HCT116 (cell line): Measurements from ENCODE around the gene EPPIN. TPM values are rescaled to one million over a fixed set of nuclear protein-coding genes. Genes with fewer than 3 reads are reported as not detected.

ENCODE experiments used
- ATAC-seq: fragments of 200-7000 bp; cut with Tn5 transposase; 2 replicates; pipeline ENCODE4 v1.9.1; 2020; ENCODE audit warnings: mild to moderate bottlenecking, moderate library complexity
- BruUV-seq: library from RNA; stranded (reverse); fragments of 400-500 nt; replicated peaks from 2 replicates; lab custom pipeline; 2021; lab: Mats Ljungman, UMichigan
- CTCF ChIA-PET: fragments of 300-600 bp; sonication (Branson Sonifier 250); formaldehyde crosslinking; loops from one replicate; lab custom pipeline; 2021; ENCODE audit warnings: antibody characterized with exemption; lab: Charles Lee
- POLR2A ChIA-PET: fragments of 300-600, 350-600 bp; sonication (Branson Sonifier 250); formaldehyde crosslinking; loops from one replicate; lab custom pipeline; 2021; ENCODE audit warnings: antibody characterized with exemption; lab: Charles Lee
- RAD21 ChIA-PET, 2 experiments: fragments of 300-600 bp; sonication (Branson Sonifier 250); formaldehyde crosslinking; loops; one replicate each; lab custom pipeline; 2023; ENCODE audit warnings: low total read pairs in 2 of 2; ENCODE audit not compliant: uncharacterized antibody in 2 of 2, unreplicated experiment in 2 of 2, low non-redundant PET in 1 of 2; lab: Charles Lee
- DNase-seq: peaks from one replicate; pipeline ENCODE4 v3.0.0-alpha.2; 2010; ENCODE audit warnings: low read depth, low spot score
- H2AFZ ChIP-seq: fragments of 200-600 bp; shearing (Covaris generic), sonication (generic); 2 replicates; pipeline ENCODE4 v1.6.1; 2017; ENCODE audit warnings: low read depth, mixed run types, mixed read lengths, antibody characterized with exemption, low read length; ENCODE audit not compliant: poor library complexity, severe bottlenecking
- H3K27ac ChIP-seq: 2 replicates; pipeline ENCODE4 v1.5.1; 2012; ENCODE audit warnings: low read depth, low read length
- H3K27me3 ChIP-seq: fragments of 200-600 bp; sonication (generic); 2 replicates; pipeline ENCODE4 v1.6.1; 2016; ENCODE audit warnings: mixed run types, low read length, mixed read lengths; ENCODE audit not compliant: insufficient read depth
- H3K36me3 ChIP-seq, 2 experiments: fragments of 200-500 bp in 1 of 2; fragments of 200-600 bp in 1 of 2; sonication (Bioruptor generic) in 1 of 2; sonication (generic) in 1 of 2; 2 replicates each; pipeline versions ENCODE4 v1.5.1 to v1.6.1; 2014 to 2016; ENCODE audit warnings: low read length in 2 of 2, inconsistent platforms in 1 of 2, mixed read lengths in 1 of 2, mixed run types in 1 of 2; ENCODE audit not compliant: insufficient read depth in 2 of 2, control insufficient read depth in 1 of 2
- H3K4me1 ChIP-seq, 2 experiments: fragments of 200-600 bp in 1 of 2; sonication (generic) in 1 of 2; 2 replicates each; pipeline versions ENCODE4 v1.5.1 to v1.6.1; 2012 to 2017; ENCODE audit warnings: low read length in 2 of 2, inconsistent platforms in 1 of 2, mild to moderate bottlenecking in 1 of 2, mixed read lengths in 1 of 2, mixed run types in 1 of 2, moderate library complexity in 1 of 2; ENCODE audit not compliant: insufficient read depth in 2 of 2, control insufficient read depth in 1 of 2
- H3K4me2 ChIP-seq: fragments of 200-600 bp; sonication (generic); 2 replicates; pipeline ENCODE4 v1.6.1; 2017; ENCODE audit warnings: mixed run types, low read length, mixed read lengths
- H3K4me3 ChIP-seq, 2 experiments: fragments of 200-600 bp in 1 of 2; sonication (generic) in 1 of 2; replicated peaks in 1 of 2; 2 replicates each; pipeline ENCODE4 v1.5.1; 2011 to 2016; ENCODE audit warnings: low read length in 2 of 2, control low read depth in 1 of 2, low read depth in 1 of 2, mild to moderate bottlenecking in 1 of 2, mixed read lengths in 1 of 2, mixed run types in 1 of 2
- H3K79me2 ChIP-seq: fragments of 200-600 bp; sonication (generic); 2 replicates; pipeline ENCODE4 v1.6.1; 2017; ENCODE audit warnings: mild to moderate bottlenecking, mixed run types, low read length, moderate library complexity, mixed read lengths; ENCODE audit not compliant: insufficient read depth
- H3K9ac ChIP-seq: fragments of 200-600 bp; sonication (generic); 2 replicates; pipeline ENCODE4 v1.6.1; 2016; ENCODE audit warnings: low read length, mixed read lengths
- H3K9me2 ChIP-seq: fragments of 200-600 bp; sonication (generic), shearing (Covaris generic); 2 replicates; pipeline ENCODE4 v1.6.1; 2017; ENCODE audit warnings: mixed run types, mild to moderate bottlenecking, moderate library complexity; ENCODE audit not compliant: insufficient read depth
- H3K9me3 ChIP-seq, 2 experiments: fragments of 200-500 bp in 1 of 2; fragments of 200-600 bp in 1 of 2; sonication (Bioruptor generic) in 1 of 2; sonication (generic) in 1 of 2; 2 replicates each; pipeline ENCODE4 v1.6.1; 2014 to 2017; ENCODE audit warnings: low read length in 2 of 2, mixed read lengths in 2 of 2, inconsistent platforms in 1 of 2, low read depth in 1 of 2, mild to moderate bottlenecking in 1 of 2, mixed run types in 1 of 2, moderate library complexity in 1 of 2; ENCODE audit not compliant: control insufficient read depth in 1 of 2, insufficient read depth in 1 of 2
- H4K20me1 ChIP-seq: fragments of 200-600 bp; sonication (generic), shearing (Covaris generic); 2 replicates; pipeline ENCODE4 v1.6.1; 2017; ENCODE audit warnings: mixed run types, mild to moderate bottlenecking, moderate library complexity; ENCODE audit not compliant: insufficient read depth
- ATF3 ChIP-seq: IDR thresholded peaks from 2 replicates; pipeline ENCODE4 v1.6.1; 2012
- CBX3 ChIP-seq: IDR thresholded peaks from 2 replicates; pipeline ENCODE4 v1.6.1; 2012; ENCODE audit warnings: low read depth
- CEBPB ChIP-seq: IDR thresholded peaks from 2 replicates; pipeline ENCODE4 v1.6.1; 2012; ENCODE audit warnings: low read depth
- CTCF ChIP-seq, 3 experiments: fragments of 200-600 bp in 1 of 3; sonication (generic) in 1 of 3; IDR thresholded peaks in 2 of 3; conservative IDR thresholded peaks in 1 of 3; 2 replicates each; pipeline ENCODE4 v1.5.1; 2012 to 2017; ENCODE audit warnings: low read depth in 2 of 3, low read length in 2 of 3, antibody characterized with exemption in 1 of 3, borderline replicate concordance in 1 of 3, control low read depth in 1 of 3, mild to moderate bottlenecking in 1 of 3, mixed read lengths in 1 of 3, mixed run types in 1 of 3, moderate library complexity in 1 of 3; ENCODE audit not compliant: insufficient read depth in 1 of 3
- EGR1 ChIP-seq: IDR thresholded peaks from 2 replicates; pipeline ENCODE4 v1.6.1; 2012; ENCODE audit warnings: low read depth
- ELF1 ChIP-seq: IDR thresholded peaks from 2 replicates; pipeline ENCODE4 v1.6.1; 2012; ENCODE audit warnings: low read depth, borderline replicate concordance
- EZH2 ChIP-seq: fragments of 200-600 bp; sonication (generic); IDR thresholded peaks from 2 replicates; pipeline ENCODE4 v1.6.1; 2017; ENCODE audit warnings: antibody characterized with exemption, mixed run types
- EZH2phosphoT487 ChIP-seq: fragments of 200-600 bp; IDR thresholded peaks from 2 replicates; pipeline ENCODE4 v1.6.1; 2018; ENCODE audit warnings: antibody characterized with exemption, borderline replicate concordance
- FOSL1 ChIP-seq: IDR thresholded peaks from 2 replicates; pipeline ENCODE4 v1.6.1; 2012; ENCODE audit warnings: low read depth
- JUND ChIP-seq: IDR thresholded peaks from 2 replicates; pipeline ENCODE4 v1.6.1; 2012
- MAX ChIP-seq: IDR thresholded peaks from 2 replicates; pipeline ENCODE4 v1.6.1; 2012
- POLR2AphosphoS5 ChIP-seq: IDR thresholded peaks from 2 replicates; pipeline ENCODE4 v1.6.1; 2011; ENCODE audit warnings: mild to moderate bottlenecking, low read depth, low read length, moderate library complexity
- RAD21 ChIP-seq: IDR thresholded peaks from 2 replicates; pipeline ENCODE4 v1.6.1; 2012; ENCODE audit warnings: low read depth, mild to moderate bottlenecking
- REST ChIP-seq: IDR thresholded peaks from 2 replicates; pipeline ENCODE4 v1.6.1; 2012; ENCODE audit warnings: low read depth
- SIN3A ChIP-seq: IDR thresholded peaks from 2 replicates; pipeline ENCODE4 v1.6.1; 2012; ENCODE audit warnings: low read depth
- SP1 ChIP-seq: IDR thresholded peaks from 2 replicates; pipeline ENCODE4 v1.6.1; 2012; ENCODE audit warnings: low read depth
- SRF ChIP-seq: IDR thresholded peaks from 2 replicates; pipeline ENCODE4 v1.6.1; 2012; ENCODE audit warnings: low read depth
- TCF7L2 ChIP-seq: IDR thresholded peaks from 2 replicates; pipeline ENCODE4 v1.7.0; 2011; ENCODE audit warnings: borderline replicate concordance, inconsistent platforms; ENCODE audit not compliant: insufficient read depth, insufficient read length; ENCODE audit errors: extremely low read depth
- YY1 ChIP-seq: IDR thresholded peaks from 2 replicates; pipeline ENCODE4 v1.6.1; 2011; ENCODE audit warnings: low read length, low read depth, moderate library complexity, mild to moderate bottlenecking; ENCODE audit not compliant: insufficient replicate concordance; ENCODE audit errors: extremely low read depth
- ZFX ChIP-seq: fragments of 450-650 bp; IDR thresholded peaks from 2 replicates; pipeline ENCODE4 v1.6.1; 2017
- intact Hi-C: fragments of 100-400 bp; cut with micrococcal nuclease; formaldehyde crosslinking; loops from 2 replicates; pipeline ENCODE4 v1.10.0; 2022
- total RNA-seq: library from RNA; stranded (reverse); gene quantifications from one replicate; pipeline ENCODE4 v1.2.1, GENCODE V29; 2021; ENCODE audit not compliant: unreplicated experiment

The EPPIN gene
- total RNA-seq, 1 experiment from 2014 or later, result not detected

DNA sequence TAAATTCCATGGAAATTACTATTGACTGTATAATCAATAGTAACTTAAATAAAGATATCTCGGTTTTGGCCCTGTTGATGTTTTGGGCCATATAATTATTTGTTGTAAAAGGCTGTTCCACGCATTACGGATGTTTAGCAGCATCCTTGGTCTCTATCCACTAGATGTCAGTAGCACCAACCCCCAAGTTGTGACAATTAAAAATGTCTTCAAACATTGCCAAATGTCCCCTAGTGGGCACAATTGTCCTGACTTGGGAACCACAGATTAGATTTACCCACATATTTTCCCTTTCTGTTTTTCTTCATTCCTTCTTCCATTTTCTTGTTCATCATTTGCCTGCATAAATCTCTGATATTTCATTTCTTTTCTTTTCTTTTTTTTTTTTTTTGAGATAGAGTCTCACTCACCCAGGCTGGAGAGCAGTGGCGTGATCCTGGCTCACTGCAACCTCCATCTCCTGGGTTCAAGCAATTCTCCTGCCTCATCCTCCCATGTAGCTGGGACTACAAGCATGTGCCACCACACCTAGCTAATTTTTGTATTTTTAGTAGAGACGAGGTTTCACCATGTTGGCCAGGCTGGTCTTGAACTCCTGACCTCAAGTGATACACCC is 45.5 kb upstream of the EPPIN start:
- Histone ChIP-seq H3K9me2 (no peaks in the 10 kb centered on the region), H3K4me3 (no peak overlapping the region), H3K27ac (no peak overlapping the region), H3K27me3 (no peaks in the 10 kb centered on the region; the same call in 1 of the 2 replicates), H4K20me1 (no peaks in the 10 kb centered on the region), H3K79me2 (no peaks in the 10 kb centered on the region), H3K4me1 (peaks cover 0 to 7% of the 10 kb centered on the region in 2 experiments; a peak in 2 of 4 replicates), H2AFZ (peak overlapping the region; percentile 63), H3K9me3 (no peaks in the 10 kb centered on the region), H3K9ac (no peak overlapping the region), H3K36me3 (no peaks in the 10 kb centered on the region), H3K4me2 (no peak overlapping the region)
- ATAC-seq, result peak; percentile 93
- BruUV-seq, result no TSS peak
- DNase-seq, result peak; percentile 83
- POLR2A ChIA-PET, result no interaction called here
- intact Hi-C loops, result loop anchor here (1.0 kb wide), 1 partner anchor 179 kb away; no protein-coding TSS in a partner anchor
- RAD21 ChIA-PET, result interaction anchor here in 1 of 2 experiments (1.3 kb wide), 1 partner anchor 179 kb away, joined by 3 read pairs; no protein-coding TSS in a partner anchor
- CTCF ChIA-PET, result interaction anchor here (1.2 to 1.8 kb wide), 2 partner anchors 175 to 178 kb away, joined by 3 to 16 read pairs; no protein-coding TSS in a partner anchor
- TF ChIP-seq CEBPB (no peak), EZH2phosphoT487 (no peak), SIN3A (no peak), JUND (no peak), SRF (no peak), MAX (0 out of 2 replicates have a peak, but pooled peaks have one; percentile 16), EGR1 (no peak), CTCF (IDR thresholded peaks at IDR 0.05 in 2 of 3, conservative IDR thresholded peaks at IDR 0.05 in 1 of 3; ENCODE audit: borderline replicate concordance in 1 of 3, insufficient read depth in 1 of 3, low read depth in 2 of 3, low read length in 2 of 3) (peak; percentile 92 to 99 (median 97)), SP1 (no peak), EZH2 (no peak), ZFX (no peak), CBX3 (peak; percentile 70), REST (no peak), YY1 (peak; percentile 36), ELF1 (no peak), RAD21 (peak; percentile 94), FOSL1 (no peak), POLR2AphosphoS5 (no peak), TCF7L2 (no peak), ATF3 (no peak)
